GM12878 (cell line): ENCODE results near the gene CTNNA2. TPM values are rescaled to one million over a fixed set of nuclear protein-coding genes. Genes with fewer than 3 reads are reported as not detected.

Experiments used
- ATAC-seq: fragments of 200-7000 bp; cut with Tn5 transposase; 3 replicates; pipeline ENCODE4 v1.9.1; 2020; ENCODE audit warnings: mild to moderate bottlenecking, moderate library complexity
- BruUV-seq: library from RNA; stranded (reverse); fragments of 400-500 nt; replicated peaks from 2 replicates; lab custom pipeline; 2021; lab: Mats Ljungman, UMichigan
- CTCF ChIA-PET: fragments of 300-600 bp; sonication (Branson Sonifier 250); formaldehyde crosslinking; extraction: SDS; loops from one replicate; lab custom pipeline; 2021; ENCODE audit warnings: inconsistent platforms; lab: Yijun Ruan, JAX
- POLR2A ChIA-PET: fragments of 350-600 bp; formaldehyde crosslinking; extraction: SDS; loops from one replicate; lab custom pipeline; 2021; ENCODE audit warnings: inconsistent platforms; lab: Charles Lee
- RAD21 ChIA-PET: fragments of 300-600 bp; sonication (Branson Sonifier 250); formaldehyde crosslinking; loops from one replicate; lab custom pipeline; 2023; ENCODE audit warnings: antibody characterized with exemption; ENCODE audit not compliant: unreplicated experiment; lab: Charles Lee
- SMC1A ChIA-PET: fragments of 300-600 bp; sonication (Branson Sonifier 250); formaldehyde crosslinking; loops from one replicate; lab custom pipeline; 2023; ENCODE audit not compliant: unreplicated experiment, uncharacterized antibody; lab: Charles Lee
- DNase-seq: peaks from one replicate; pipeline ENCODE4 v3.0.0-alpha.2; 2011; ENCODE audit warnings: low read depth, low spot score
- FAIRE-seq: peaks from 3 replicates; lab custom pipeline; 2011; peaks lifted over from hg19 to GRCh38; lab: Jason Lieb, UNC
- H2AFZ ChIP-seq: 2 replicates; pipeline ENCODE4 v1.6.0; 2011; ENCODE audit warnings: low read depth, low read length, control low read depth; ENCODE audit not compliant: control insufficient read depth
- H3K27ac ChIP-seq: 2 replicates; pipeline ENCODE4 v1.5.1; 2011; ENCODE audit warnings: control low read depth; ENCODE audit not compliant: control insufficient read depth, insufficient read depth
- H3K27me3 ChIP-seq, 2 experiments: replicated peaks in 1 of 2; 2 replicates each; pipeline versions ENCODE4 v1.6.0 to v1.6.1; 2011; ENCODE audit warnings: low read length in 1 of 2; ENCODE audit not compliant: control insufficient read depth in 2 of 2, insufficient read depth in 2 of 2
- H3K36me3 ChIP-seq, 2 experiments: 2 replicates each; pipeline ENCODE4 v1.5.1; 2011; ENCODE audit warnings: low read length in 1 of 2; ENCODE audit not compliant: control insufficient read depth in 2 of 2, insufficient read depth in 2 of 2
- H3K4me1 ChIP-seq: 2 replicates; pipeline ENCODE4 v1.6.1; 2011; ENCODE audit warnings: mild to moderate bottlenecking, low read length, moderate library complexity, mixed read lengths; ENCODE audit not compliant: control insufficient read depth, insufficient read depth
- H3K4me2 ChIP-seq: 2 replicates; pipeline ENCODE4 v1.6.0; 2011; ENCODE audit warnings: control low read depth; ENCODE audit not compliant: control insufficient read depth, insufficient read depth
- H3K4me3 ChIP-seq: fragments of 200-600 bp; sonication (generic); 2 replicates; pipeline ENCODE4 v1.5.1; 2016
- H3K79me2 ChIP-seq: 2 replicates; pipeline ENCODE4 v1.6.0; 2011; ENCODE audit warnings: low read length; ENCODE audit not compliant: control insufficient read depth, insufficient read depth
- H3K9ac ChIP-seq: 2 replicates; pipeline ENCODE4 v1.8.0; 2011; ENCODE audit warnings: low read length, control low read depth, mixed read lengths; ENCODE audit not compliant: control insufficient read depth, insufficient read depth
- H3K9me3 ChIP-seq: replicated peaks from 3 replicates; pipeline ENCODE4 v1.5.1; 2011; ENCODE audit warnings: mild to moderate bottlenecking, low read length; ENCODE audit not compliant: control insufficient read depth, insufficient read depth
- H4K20me1 ChIP-seq: 2 replicates; pipeline ENCODE4 v1.6.0; 2011; ENCODE audit not compliant: control insufficient read depth, insufficient read depth
- BACH1 ChIP-seq: fragments of 450-650 bp; IDR thresholded peaks from 2 replicates; pipeline ENCODE4 v1.6.1; 2017; ENCODE audit warnings: mild to moderate bottlenecking, borderline replicate concordance
- CBFB ChIP-seq: IDR thresholded peaks from 2 replicates; pipeline ENCODE4 v1.6.1; 2016; ENCODE audit warnings: antibody characterized with exemption, low read depth
- CHD1 ChIP-seq: IDR thresholded peaks from 2 replicates; pipeline ENCODE4 v1.6.1; 2012; ENCODE audit warnings: low read depth, low read length, improper control_type of control experiment
- CREB1 ChIP-seq: IDR thresholded peaks from 2 replicates; pipeline ENCODE4 v1.6.1; 2012; ENCODE audit warnings: low read depth, mild to moderate bottlenecking, inconsistent platforms
- ESRRA ChIP-seq: IDR thresholded peaks from 2 replicates; pipeline ENCODE4 v1.6.1; 2012; ENCODE audit warnings: mild to moderate bottlenecking, low read length, improper control_type of control experiment
- HCFC1 ChIP-seq: fragments of 150-350 bp; IDR thresholded peaks from 2 replicates; pipeline ENCODE4 v1.6.1; 2014; ENCODE audit warnings: low read length
- HDAC2 ChIP-seq: fragments of 200-600 bp; sonication (generic); IDR thresholded peaks from 2 replicates; pipeline ENCODE4 v1.6.1; 2017
- HDAC6 ChIP-seq: fragments of 200-600 bp; sonication (generic); IDR thresholded peaks from one replicate; pipeline ENCODE4 v1.8.0; 2017; ENCODE audit warnings: antibody characterized with exemption; ENCODE audit not compliant: unreplicated experiment
- JUND ChIP-seq: IDR thresholded peaks from 2 replicates; pipeline ENCODE4 v1.6.1; 2012; ENCODE audit warnings: low read depth, mild to moderate bottlenecking, low read length, improper control_type of control experiment, moderate library complexity
- MYC ChIP-seq: IDR thresholded peaks from 2 replicates; pipeline ENCODE4 v1.6.1; 2011; ENCODE audit warnings: mild to moderate bottlenecking, low read length, moderate library complexity, inconsistent platforms; ENCODE audit not compliant: insufficient read depth, insufficient replicate concordance, insufficient read length, severe bottlenecking
- POU2F2 ChIP-seq: IDR thresholded peaks from 3 replicates; pipeline ENCODE4 v1.6.1; 2011; ENCODE audit warnings: low read depth, mild to moderate bottlenecking, low read length, borderline replicate concordance
- RELA ChIP-seq: fragments of 450-650 bp; IDR thresholded peaks from 2 replicates; pipeline ENCODE4 v1.8.0; 2014; ENCODE audit warnings: borderline replicate concordance; ENCODE audit not compliant: partially characterized antibody
- RFX5 ChIP-seq: IDR thresholded peaks from 2 replicates; pipeline ENCODE4 v1.6.1; 2011; ENCODE audit warnings: low read depth, low read length, improper control_type of control experiment
- SPI1 ChIP-seq: IDR thresholded peaks from 2 replicates; pipeline ENCODE4 v1.6.1; 2011; ENCODE audit warnings: low read depth, mild to moderate bottlenecking, low read length, moderate library complexity, borderline replicate concordance; ENCODE audit not compliant: insufficient read depth
- TARDBP ChIP-seq: IDR thresholded peaks from 2 replicates; pipeline ENCODE4 v1.6.1; 2016; ENCODE audit warnings: borderline replicate concordance
- YY1 ChIP-seq: IDR thresholded peaks from 2 replicates; pipeline ENCODE4 v1.6.1; 2011; ENCODE audit warnings: low read depth, mild to moderate bottlenecking, low read length
- ZNF384 ChIP-seq: IDR thresholded peaks from 2 replicates; pipeline ENCODE4 v1.6.1; 2012; ENCODE audit warnings: low read depth, mild to moderate bottlenecking, low read length, improper control_type of control experiment, borderline replicate concordance
- ZNF622 ChIP-seq: fragments of 450-650 bp; IDR thresholded peaks from 2 replicates; pipeline ENCODE4 v1.6.1; 2017; ENCODE audit warnings: mild to moderate bottlenecking, inconsistent platforms
- WGBS: methylation state at CpG from one replicate; pipeline ENCODE4 v1.1.6; 2016; ENCODE audit warnings: low lambda C conversion rate; ENCODE audit not compliant: insufficient replicate concordance, insufficient coverage; ENCODE audit errors: missing lambda C conversion rate; 5-methylcytosine and 5-hydroxymethylcytosine counted together
- in situ Hi-C: fragments of 300-500 bp; cut with MboI; formaldehyde crosslinking; loops from 9 replicates; pipeline ENCODE4 v1.14.3; 2018; ENCODE audit warnings: mixed read lengths
- intact Hi-C: fragments of 100-400 bp; cut with micrococcal nuclease; formaldehyde crosslinking; loops from one replicate; pipeline ENCODE4 v1.14.2; 2022; ENCODE audit not compliant: unreplicated experiment
- polyA plus RNA-seq, 11 experiments: library from polyadenylated mRNA; depleted of rRNA in 4 of 11; unstranded in 6 of 11; stranded (reverse) in 5 of 11; fragments of >200 nt; fragmentation: Nextera tagmentation in 4 of 11; fragmentation: Illumina TruSeq in 1 of 11; extraction: Ambion mirVana in 4 of 11; extraction: Trizol in 1 of 11; gene quantifications; 1 replicate in 1 of 11; 2 replicates in 10 of 11; pipeline versions ENCODE4 v1.2.1 to v1.2.3, GENCODE V29; 2011 to 2016; ENCODE audit warnings: inconsistent platforms in 2 of 11, missing spikeins in 2 of 11, low read depth in 1 of 11
- total RNA-seq, 4 experiments: library from RNA; depleted of rRNA in 3 of 4; stranded (reverse); fragments of >200 nt in 3 of 4; fragmentation: Illumina TruSeq in 1 of 4; extraction: Trizol in 1 of 4; gene quantifications; 2 replicates each; pipeline versions ENCODE4 v1.2.1 to v1.2.3, GENCODE V29; 2013 to 2021
- TF ChIP-seq, protein P1 (sequence below): IDR thresholded peaks from 2 replicates; pipeline ENCODE4 v1.6.1; 2011; ENCODE audit warnings: mild to moderate bottlenecking, low read depth, low read length, moderate library complexity; ENCODE audit not compliant: insufficient replicate concordance
- TF ChIP-seq, protein P2 (sequence below): fragments of 450-650 bp; IDR thresholded peaks from 2 replicates; pipeline ENCODE4 v1.6.1; 2014; ENCODE audit warnings: mild to moderate bottlenecking

The CTNNA2 gene
- total and polyA plus RNA-seq, 10 of the 15 experiments (the other 5 are each of a cell fraction or from before 2014, with no cell fraction given) = 2.4 to 36.2 (median 6.6) TPM

DNA sequence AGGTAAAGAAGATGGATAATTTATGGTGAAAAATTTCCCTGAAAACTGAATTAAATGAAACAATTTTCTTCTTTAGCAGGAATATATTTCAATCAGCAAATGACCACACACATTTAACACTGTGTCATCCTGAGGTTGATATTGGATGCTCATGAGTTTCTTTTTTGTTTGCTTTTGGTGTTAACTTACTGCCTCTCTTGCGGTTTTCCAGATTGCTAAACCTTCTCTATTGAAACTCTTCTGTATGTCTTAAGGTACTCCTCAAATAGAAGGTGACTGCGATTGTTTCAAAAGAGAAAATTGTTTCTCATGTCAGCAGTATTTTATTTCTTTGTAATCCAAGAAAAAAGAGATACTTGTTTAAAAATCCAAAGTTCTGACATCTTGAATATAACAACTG is 692.6 kb downstream of the CTNNA2 start:
- Histone ChIP-seq H3K4me2 (no peak overlapping the region), H2AFZ (no peak overlapping the region), H3K9ac (no peak overlapping the region), H3K4me1 (no peaks in the 10 kb centered on the region), H3K4me3 (no peak overlapping the region), H3K79me2 (no peaks in the 10 kb centered on the region), H3K27me3 (no peaks in the 10 kb centered on the region), H4K20me1 (no peaks in the 10 kb centered on the region), H3K36me3 (no peaks in the 10 kb centered on the region), H3K27ac (no peak overlapping the region)
- ATAC-seq (no peak), FAIRE-seq (no peak), DNase-seq (no peak)
- ChIA-PET CTCF (no interaction called here), POLR2A (no interaction called here), SMC1A (no interaction called here), RAD21 (no interaction called here)
- in situ Hi-C loops = no loop called here
- 35% methylated on average over 2 of the region's 2 CpGs for WGBS
- intact Hi-C loops = no loop called here
- TF ChIP-seq BACH1 (no peak), SPI1 (no peak), HDAC6 (no peak), CBFB (no peak), CREB1 (no peak), ZNF622 (no peak), YY1 (no peak), HCFC1 (no peak), RELA (no peak), JUND (no peak), ZNF384 (no peak), MYC (no peak), POU2F2 (no peak), CHD1 (no peak), HDAC2 (no peak), ESRRA (no peak), TARDBP (no peak), RFX5 (no peak)
- TF ChIP-seq, protein P1, sequence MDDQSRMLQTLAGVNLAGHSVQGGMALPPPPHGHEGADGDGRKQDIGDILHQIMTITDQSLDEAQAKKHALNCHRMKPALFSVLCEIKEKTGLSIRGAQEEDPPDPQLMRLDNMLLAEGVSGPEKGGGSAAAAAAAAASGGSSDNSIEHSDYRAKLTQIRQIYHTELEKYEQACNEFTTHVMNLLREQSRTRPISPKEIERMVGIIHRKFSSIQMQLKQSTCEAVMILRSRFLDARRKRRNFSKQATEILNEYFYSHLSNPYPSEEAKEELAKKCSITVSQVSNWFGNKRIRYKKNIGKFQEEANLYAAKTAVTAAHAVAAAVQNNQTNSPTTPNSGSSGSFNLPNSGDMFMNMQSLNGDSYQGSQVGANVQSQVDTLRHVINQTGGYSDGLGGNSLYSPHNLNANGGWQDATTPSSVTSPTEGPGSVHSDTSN = no peak
- TF ChIP-seq, protein P2, sequence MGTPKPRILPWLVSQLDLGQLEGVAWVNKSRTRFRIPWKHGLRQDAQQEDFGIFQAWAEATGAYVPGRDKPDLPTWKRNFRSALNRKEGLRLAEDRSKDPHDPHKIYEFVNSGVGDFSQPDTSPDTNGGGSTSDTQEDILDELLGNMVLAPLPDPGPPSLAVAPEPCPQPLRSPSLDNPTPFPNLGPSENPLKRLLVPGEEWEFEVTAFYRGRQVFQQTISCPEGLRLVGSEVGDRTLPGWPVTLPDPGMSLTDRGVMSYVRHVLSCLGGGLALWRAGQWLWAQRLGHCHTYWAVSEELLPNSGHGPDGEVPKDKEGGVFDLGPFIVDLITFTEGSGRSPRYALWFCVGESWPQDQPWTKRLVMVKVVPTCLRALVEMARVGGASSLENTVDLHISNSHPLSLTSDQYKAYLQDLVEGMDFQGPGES = no peak
- TF ChIP-seq, all 136 proteins: peak for 0
- no TSS peak for BruUV-seq
- no peaks in the 10 kb centered on the region for H3K9me3 ChIP-seq
